ENCODE data around the gene ZSCAN22.

The ZSCAN22 gene

DNA sequence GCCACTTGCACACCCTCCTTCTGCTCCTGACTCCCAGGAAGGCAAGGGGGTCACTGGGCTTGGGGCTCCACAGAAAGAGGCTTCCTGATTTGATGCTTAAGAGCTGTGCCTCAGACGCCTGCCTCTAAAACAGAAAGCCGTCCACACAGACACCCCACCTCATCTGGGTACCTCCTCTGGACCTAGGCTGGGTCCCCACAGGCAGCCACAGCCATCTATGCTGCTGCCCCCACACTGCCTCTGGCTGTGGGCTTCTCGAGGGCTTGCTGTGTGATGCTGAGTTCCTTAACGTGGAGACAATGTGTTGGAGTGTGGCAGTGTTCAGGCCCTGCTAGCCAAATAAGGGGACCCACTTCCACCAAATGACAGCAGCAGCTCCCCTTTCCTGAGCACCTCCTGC, 8.5 kb upstream of the ZSCAN22 start:
- peaks cover 10% of the 10 kb centered on the region for H3K36me3 ChIP-seq (ENCODE audit: control insufficient read depth, insufficient read depth, low read length)
- H3K27me3 ChIP-seq (replicated peaks; ENCODE audit: control insufficient read depth, insufficient read depth, low read length), result no peaks in the 10 kb centered on the region
- TF ChIP-seq CTCF (IDR thresholded peaks at IDR 0.05; ENCODE audit: insufficient read depth, low read length, poor library complexity, severe bottlenecking), result no peak
- DNase-seq (ENCODE audit: extremely low read depth, insufficient read length), result no peak
- no peak overlapping the region for H3K4me3 ChIP-seq (replicated peaks; ENCODE audit: low read depth, low read length)

DNA sequence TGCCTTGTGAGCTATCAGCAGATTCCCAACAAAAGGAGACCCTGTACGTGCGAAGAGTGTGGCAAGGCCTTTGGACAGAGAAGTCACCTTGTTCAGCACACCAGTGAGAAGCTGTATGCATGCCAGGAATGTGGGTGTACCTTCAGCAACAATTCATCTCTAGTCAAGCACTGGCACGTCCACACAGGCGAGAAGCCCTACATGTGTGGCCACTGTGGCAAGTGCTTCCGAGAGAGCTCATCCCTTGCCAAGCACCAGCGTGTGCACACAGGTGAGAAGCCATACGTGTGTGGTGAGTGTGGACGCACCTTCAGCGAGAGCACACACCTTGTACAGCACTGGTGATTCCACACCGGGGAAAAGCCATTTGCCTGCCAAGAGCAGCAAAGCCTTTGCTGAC, 7.6 kb upstream of the ZSCAN22 start:
- H3K36me3 ChIP-seq (ENCODE audit: control insufficient read depth, insufficient read depth, low read length), result peaks cover 10% of the 10 kb centered on the region
- TF ChIP-seq CTCF (IDR thresholded peaks at IDR 0.05; ENCODE audit: insufficient read depth, low read length, poor library complexity, severe bottlenecking), result no peak
- DNase-seq (ENCODE audit: extremely low read depth, insufficient read length), result no peak
- no peak overlapping the region for H3K4me3 ChIP-seq (replicated peaks; ENCODE audit: low read depth, low read length)
- no peaks in the 10 kb centered on the region for H3K27me3 ChIP-seq (replicated peaks; ENCODE audit: control insufficient read depth, insufficient read depth, low read length)

DNA sequence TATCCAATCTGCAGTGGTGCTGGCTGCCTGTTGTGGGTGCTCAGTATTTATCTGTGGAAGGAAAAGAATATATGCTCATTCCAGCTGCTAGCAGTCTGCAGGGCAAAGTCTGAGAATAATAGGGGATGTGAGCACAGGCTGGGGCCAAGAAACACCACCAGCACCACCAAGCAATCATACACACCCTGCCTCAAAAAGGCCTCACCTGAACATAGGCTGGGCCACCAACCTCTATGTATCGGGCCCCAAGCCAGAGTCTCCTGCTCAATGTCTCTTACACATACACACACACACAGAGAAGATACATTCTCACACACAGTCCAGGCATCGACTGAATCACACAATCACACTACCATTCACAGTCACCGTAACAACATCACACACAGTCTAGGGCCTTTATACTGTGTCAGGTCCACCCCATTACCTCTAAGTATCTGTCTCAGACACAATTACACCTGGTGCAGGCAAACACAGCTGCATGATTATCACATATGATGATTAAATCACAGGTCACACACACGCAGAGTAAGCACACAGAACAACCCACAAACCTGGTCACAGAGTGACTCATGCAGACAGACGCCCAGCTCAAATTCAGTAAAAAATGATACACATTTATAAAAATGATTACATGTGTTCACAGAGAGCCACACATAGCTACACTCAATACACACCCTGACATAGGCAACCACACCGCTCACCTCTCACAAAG, 1.3 kb upstream of the ZSCAN22 start:
- H3K4me3 ChIP-seq (replicated peaks; ENCODE audit: low read depth, low read length), result peak overlapping the region; percentile 99
- no peaks in the 10 kb centered on the region; the same call in 1 of the 2 replicates for H3K36me3 ChIP-seq (ENCODE audit: control insufficient read depth, insufficient read depth, low read length)
- no peaks in the 10 kb centered on the region for H3K27me3 ChIP-seq (replicated peaks; ENCODE audit: control insufficient read depth, insufficient read depth, low read length)
- DNase-seq (ENCODE audit: extremely low read depth, insufficient read length), result no peak
- TF ChIP-seq CTCF (IDR thresholded peaks at IDR 0.05; ENCODE audit: insufficient read depth, low read length, poor library complexity, severe bottlenecking), result no peak

GRCh38 chr19:58326501-58326913, 287 bp upstream of the ZSCAN22 start:
- no peak for DNase-seq (ENCODE audit: extremely low read depth, insufficient read length)
- TF ChIP-seq CTCF (IDR thresholded peaks at IDR 0.05; ENCODE audit: insufficient read depth, low read length, poor library complexity, severe bottlenecking), result no peak
- Histone ChIP-seq H3K36me3 (ENCODE audit: control insufficient read depth, insufficient read depth, low read length) (no peaks in the 10 kb centered on the region; the same call in 1 of the 2 replicates), H3K27me3 (replicated peaks; ENCODE audit: control insufficient read depth, insufficient read depth, low read length) (no peaks in the 10 kb centered on the region), H3K4me3 (replicated peaks; ENCODE audit: low read depth, low read length) (peak overlapping the region; percentile 99)

DNA sequence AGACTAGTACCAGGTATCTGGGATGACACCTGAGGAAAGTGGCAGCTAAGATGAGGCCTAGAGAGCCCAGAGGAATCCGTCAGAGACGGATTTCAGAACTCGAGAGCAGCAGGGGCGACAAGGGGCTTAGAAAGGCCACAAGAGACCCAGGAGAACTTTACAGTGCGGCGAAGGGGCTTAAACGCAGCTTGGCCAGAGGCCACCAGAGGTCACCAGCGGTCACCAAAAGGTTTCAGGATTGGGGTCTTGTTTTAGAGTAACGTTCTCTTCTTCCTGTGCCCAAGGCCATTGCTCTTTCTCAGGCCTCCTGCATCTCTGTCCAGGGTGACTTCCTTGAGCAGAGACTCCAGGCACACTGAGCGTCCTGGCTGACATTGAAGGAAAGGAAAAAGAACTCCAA, 2.2 kb downstream of the ZSCAN22 start:
- H3K27me3 ChIP-seq (replicated peaks; ENCODE audit: control insufficient read depth, insufficient read depth, low read length), result no peaks in the 10 kb centered on the region
- no peak for DNase-seq (ENCODE audit: extremely low read depth, insufficient read length)
- H3K36me3 ChIP-seq (ENCODE audit: control insufficient read depth, insufficient read depth, low read length), result no peaks in the 10 kb centered on the region
- H3K4me3 ChIP-seq (replicated peaks; ENCODE audit: low read depth, low read length), result no peak overlapping the region
- TF ChIP-seq CTCF (IDR thresholded peaks at IDR 0.05; ENCODE audit: insufficient read depth, low read length, poor library complexity, severe bottlenecking), result peak; percentile 54

GRCh38 chr19:58330458-58330857, 3.7 kb downstream of the ZSCAN22 start:
- DNase-seq (ENCODE audit: extremely low read depth, insufficient read length), result no peak
- H3K4me3 ChIP-seq (replicated peaks; ENCODE audit: low read depth, low read length), result no peak overlapping the region
- H3K27me3 ChIP-seq (replicated peaks; ENCODE audit: control insufficient read depth, insufficient read depth, low read length), result no peaks in the 10 kb centered on the region
- TF ChIP-seq CTCF (IDR thresholded peaks at IDR 0.05; ENCODE audit: insufficient read depth, low read length, poor library complexity, severe bottlenecking), result no peak
- peaks cover 2% of the 10 kb centered on the region for H3K36me3 ChIP-seq (ENCODE audit: control insufficient read depth, insufficient read depth, low read length)

Measured in GM06990 (cell line).